ENCODE results near the gene MYZAP. TPM values are rescaled to one million over a fixed set of nuclear protein-coding genes. Genes with fewer than 3 reads are reported as not detected.

MYZAP gene
- total and polyA plus RNA-seq, 4 donors: 0.50 to 1.8 (median 0.99) TPM

- WGBS: 75% methylated on average over 2 of the region's 2 CpGs
These were observed 21.4 kb upstream of the MYZAP start for GRCh38 chr15:57570340-57570739.

GRCh38 chr15:57570994-57571393 is 20.7 kb upstream of the MYZAP start:
- Histone ChIP-seq H3K27me3 (ENCODE audit: control insufficient read depth in 4 of 4, insufficient read depth in 4 of 4, low read length in 3 of 4) (no peaks in the 10 kb centered on the region), H3K27ac (ENCODE audit: low read depth in 1 of 2, low read length in 2 of 2) (no peak overlapping the region), H3K9me3 (ENCODE audit: control insufficient read depth in 4 of 4, low read length in 3 of 4) (no peaks in the 10 kb centered on the region), H3K36me3 (ENCODE audit: control insufficient read depth in 4 of 4, insufficient read depth in 3 of 4, low read depth in 1 of 4, low read length in 3 of 4) (no peaks in the 10 kb centered on the region), H3K4me1 (ENCODE audit: control insufficient read depth in 4 of 4, insufficient read depth in 4 of 4, low read length in 3 of 4) (no peaks in the 10 kb centered on the region), H3K9ac (ENCODE audit: low read depth in 1 of 2, low read length in 2 of 2) (no peak overlapping the region), H3K4me3 (ENCODE audit: low read depth in 1 of 3, low read length in 3 of 3) (no peak overlapping the region)
- no peak for DNase-seq (ENCODE audit: low spot score)
- 66% methylated on average over 3 of the region's 3 CpGs for WGBS
- no peak for TF ChIP-seq GABPA (IDR thresholded peaks at IDR 0.05 in 1 of 2, conservative IDR thresholded peaks at IDR 0.05 in 1 of 2)

More at GRCh38 chr15:57570340-57570739, 21.4 kb upstream of the MYZAP start:
- DNase-seq (ENCODE audit: low spot score): no peak
- Histone ChIP-seq H3K4me1 (ENCODE audit: control insufficient read depth in 4 of 4, insufficient read depth in 4 of 4, low read length in 3 of 4) (peaks cover 0 to 1% (median 0%) of the 10 kb centered on the region in 4 donors), H3K4me3 (ENCODE audit: low read depth in 1 of 3, low read length in 3 of 3) (no peak overlapping the region), H3K9ac (ENCODE audit: low read depth in 1 of 2, low read length in 2 of 2) (no peak overlapping the region), H3K9me3 (ENCODE audit: control insufficient read depth in 4 of 4, low read length in 3 of 4) (no peaks in the 10 kb centered on the region), H3K27ac (ENCODE audit: low read depth in 1 of 2, low read length in 2 of 2) (no peak overlapping the region), H3K36me3 (ENCODE audit: control insufficient read depth in 4 of 4, insufficient read depth in 3 of 4, low read depth in 1 of 4, low read length in 3 of 4) (no peaks in the 10 kb centered on the region), H3K27me3 (ENCODE audit: control insufficient read depth in 4 of 4, insufficient read depth in 4 of 4, low read length in 3 of 4) (no peaks in the 10 kb centered on the region)
- TF ChIP-seq FOXA1 (IDR thresholded peaks at IDR 0.05) (no peak), ATF3 (IDR thresholded peaks at IDR 0.05) (no peak), YY1 (IDR thresholded peaks at IDR 0.05) (no peak), EGR1 (IDR thresholded peaks at IDR 0.05; ENCODE audit: low read depth in 2 of 2) (no peak), HNF4G (IDR thresholded peaks at IDR 0.05) (no peak)

GRCh38 chr15:57571725-57572124 is 20.0 kb upstream of the MYZAP start:
- Histone ChIP-seq H3K27ac (ENCODE audit: low read depth in 1 of 2, low read length in 2 of 2) (no peak overlapping the region), H3K36me3 (ENCODE audit: control insufficient read depth in 4 of 4, insufficient read depth in 3 of 4, low read depth in 1 of 4, low read length in 3 of 4) (no peaks in the 10 kb centered on the region), H3K27me3 (ENCODE audit: control insufficient read depth in 4 of 4, insufficient read depth in 4 of 4, low read length in 3 of 4) (no peaks in the 10 kb centered on the region), H3K9ac (ENCODE audit: low read depth in 1 of 2, low read length in 2 of 2) (no peak overlapping the region), H3K4me3 (ENCODE audit: low read depth in 1 of 3, low read length in 3 of 3) (no peak overlapping the region), H3K9me3 (ENCODE audit: control insufficient read depth in 4 of 4, low read length in 3 of 4) (no peaks in the 10 kb centered on the region), H3K4me1 (ENCODE audit: control insufficient read depth in 4 of 4, insufficient read depth in 4 of 4, low read length in 3 of 4) (no peaks in the 10 kb centered on the region)
- DNase-seq (ENCODE audit: low spot score): no peak
- TF ChIP-seq YY1 (IDR thresholded peaks at IDR 0.05) (no peak), RAD21 (IDR thresholded peaks at IDR 0.05) (no peak), RXRA (IDR thresholded peaks at IDR 0.05) (no peak), HNF4A (conservative IDR thresholded peaks at IDR 0.05) (no peak), MAX (IDR thresholded peaks at IDR 0.05) (no peak)
- 91% methylated on average over 7 of the region's 7 CpGs for WGBS

- H3K27me3 ChIP-seq (ENCODE audit: control insufficient read depth in 4 of 4, insufficient read depth in 4 of 4, low read length in 3 of 4): no peaks in the 10 kb centered on the region
- DNase-seq (ENCODE audit: low spot score): no peak
- no peaks in the 10 kb centered on the region for H3K36me3 ChIP-seq (ENCODE audit: control insufficient read depth in 4 of 4, insufficient read depth in 3 of 4, low read depth in 1 of 4, low read length in 3 of 4)
- no peak overlapping the region for H3K4me3 ChIP-seq (ENCODE audit: low read depth in 1 of 3, low read length in 3 of 3)
- H3K9me3 ChIP-seq (ENCODE audit: control insufficient read depth in 4 of 4, low read length in 3 of 4): no peaks in the 10 kb centered on the region
- no peak overlapping the region for H3K27ac ChIP-seq (ENCODE audit: low read depth in 1 of 2, low read length in 2 of 2)
- no peak for TF ChIP-seq YY1 (IDR thresholded peaks at IDR 0.05)
- no peaks in the 10 kb centered on the region for H3K4me1 ChIP-seq (ENCODE audit: control insufficient read depth in 4 of 4, insufficient read depth in 4 of 4, low read length in 3 of 4)
- H3K9ac ChIP-seq (ENCODE audit: low read depth in 1 of 2, low read length in 2 of 2): no peak overlapping the region
- 91% methylated on average over 3 of the region's 3 CpGs for WGBS
These were observed 19.2 kb upstream of the MYZAP start for GRCh38 chr15:57572468-57572867.

GRCh38 chr15:57573151-57573550 is 18.6 kb upstream of the MYZAP start:
- DNase-seq (ENCODE audit: low spot score): no peak
- Histone ChIP-seq H3K4me3 (ENCODE audit: low read depth in 1 of 3, low read length in 3 of 3) (no peak overlapping the region), H3K9ac (ENCODE audit: low read depth in 1 of 2, low read length in 2 of 2) (no peak overlapping the region), H3K27ac (ENCODE audit: low read depth in 1 of 2, low read length in 2 of 2) (no peak overlapping the region), H3K9me3 (ENCODE audit: control insufficient read depth in 4 of 4, low read length in 3 of 4) (no peaks in the 10 kb centered on the region), H3K27me3 (ENCODE audit: control insufficient read depth in 4 of 4, insufficient read depth in 4 of 4, low read length in 3 of 4) (no peaks in the 10 kb centered on the region), H3K4me1 (ENCODE audit: control insufficient read depth in 4 of 4, insufficient read depth in 4 of 4, low read length in 3 of 4) (no peaks in the 10 kb centered on the region), H3K36me3 (ENCODE audit: control insufficient read depth in 4 of 4, insufficient read depth in 3 of 4, low read depth in 1 of 4, low read length in 3 of 4) (no peaks in the 10 kb centered on the region)
- 95% methylated on average over 4 of the region's 4 CpGs for WGBS
- TF ChIP-seq ATF3 (IDR thresholded peaks at IDR 0.05) (no peak), RXRA (IDR thresholded peaks at IDR 0.05) (no peak), MAX (IDR thresholded peaks at IDR 0.05) (no peak), TAF1 (conservative IDR thresholded peaks at IDR 0.05) (no peak), YY1 (IDR thresholded peaks at IDR 0.05) (no peak), HNF4A (conservative IDR thresholded peaks at IDR 0.05) (no peak), RAD21 (IDR thresholded peaks at IDR 0.05) (no peak), FOXA2 (IDR thresholded peaks at IDR 0.05) (no peak), NR2F2 (IDR thresholded peaks at IDR 0.05) (no peak), CTCF (IDR thresholded peaks at IDR 0.05; ENCODE audit: low read depth, low read length, missing input control) (no peak), JUND (IDR thresholded peaks at IDR 0.05) (no peak), GABPA (IDR thresholded peaks at IDR 0.05 in 1 of 2, conservative IDR thresholded peaks at IDR 0.05 in 1 of 2) (no peak), EGR1 (IDR thresholded peaks at IDR 0.05; ENCODE audit: low read depth in 2 of 2) (no peak), SP1 (IDR thresholded peaks at IDR 0.05) (no peak)

Data from liver (tissue), 9 donors.